B cell (primary cell): ENCODE results near the gene RNF215. TPM values are rescaled to one million over a fixed set of nuclear protein-coding genes. Genes with fewer than 3 reads are reported as not detected.
A peak's percentile ranks its signal among the peaks of the same experiment; 100 is the strongest.

Experiments
- ATAC-seq: fragments of 200-7000 bp; cut with Tn5 transposase; one replicate; pipeline ENCODE4 v1.10.0; 2021; ENCODE audit warnings: low read depth, mild to moderate bottlenecking, moderate number of reproducible peaks, moderate library complexity
- CTCF ChIA-PET: fragments of 350-600 bp; sonication (Branson Sonifier 250); formaldehyde crosslinking; loops from one replicate; lab custom pipeline; 2021; ENCODE audit warnings: antibody characterized with exemption, inconsistent platforms; lab: Charles Lee
- POLR2A ChIA-PET: fragments of 350-600 bp; sonication (Branson Sonifier 250); formaldehyde crosslinking; loops from one replicate; lab custom pipeline; 2021; ENCODE audit warnings: antibody characterized with exemption; lab: Charles Lee
- DNase-seq: peaks from one replicate; pipeline ENCODE4 v3.0.0; 2013
- H2AFZ ChIP-seq: 2 replicates; pipeline ENCODE4 v1.6.1; 2012; ENCODE audit warnings: mild to moderate bottlenecking, low read depth, low read length; ENCODE audit not compliant: insufficient read depth, poor library complexity, severe bottlenecking
- H3K27ac ChIP-seq, 2 donors: 1 replicate in 1 of 2; 2 replicates in 1 of 2; pipeline ENCODE4 v1.5.1; 2012 to 2013; ENCODE audit warnings: low read length in 2 of 2, mild to moderate bottlenecking in 2 of 2, moderate library complexity in 1 of 2
- H3K27me3 ChIP-seq, 4 experiments: fragments of 200-600 bp in 1 of 4; sonication (generic) in 1 of 4; replicated peaks in 1 of 4; 1 replicate in 2 of 4; 2 replicates in 2 of 4; pipeline versions ENCODE4 v1.6.1 to v1.7.0; 2013 to 2016; ENCODE audit warnings: low read length in 3 of 4, mild to moderate bottlenecking in 2 of 4, mixed read lengths in 1 of 4, moderate library complexity in 1 of 4; ENCODE audit not compliant: insufficient read depth in 4 of 4, control insufficient read depth in 3 of 4; ENCODE audit errors: control extremely low read depth in 1 of 4
- H3K36me3 ChIP-seq, 2 experiments: replicated peaks in 1 of 2; 1 replicate in 1 of 2; 2 replicates in 1 of 2; pipeline versions ENCODE4 v1.6.1 to v1.7.1; 2013; ENCODE audit warnings: low read length in 1 of 2; ENCODE audit not compliant: insufficient read depth in 2 of 2, control insufficient read depth in 1 of 2; ENCODE audit errors: control extremely low read depth in 1 of 2, extremely low read depth in 1 of 2
- H3K4me1 ChIP-seq, 2 donors: fragments of 200-600 bp in 1 of 2; sonication (generic) in 1 of 2; 1 replicate in 1 of 2; 2 replicates in 1 of 2; pipeline versions ENCODE4 v1.5.1 to v1.6.1; 2013 to 2017; ENCODE audit warnings: low read length in 2 of 2; ENCODE audit not compliant: control insufficient read depth in 2 of 2, insufficient read depth in 2 of 2
- H3K4me2 ChIP-seq: replicated peaks from 2 replicates; pipeline ENCODE3; 2012; ENCODE audit warnings: mild to moderate bottlenecking, low read depth, low read length; ENCODE audit not compliant: poor library complexity, severe bottlenecking
- H3K4me3 ChIP-seq, 5 experiments: fragments of 200-600 bp in 1 of 5; sonication (generic) in 1 of 5; 1 replicate in 3 of 5; 2 replicates in 2 of 5; pipeline versions ENCODE4 v1.5.1 to v1.7.0; 2011 to 2016; ENCODE audit warnings: low read length in 4 of 5, mild to moderate bottlenecking in 4 of 5, low read depth in 2 of 5, control low read depth in 1 of 5, moderate library complexity in 1 of 5; ENCODE audit not compliant: insufficient read depth in 1 of 5; ENCODE audit errors: control extremely low read depth in 1 of 5, extremely low read depth in 1 of 5
- H3K79me2 ChIP-seq: fragments of 200-600 bp; sonication (generic); one replicate; pipeline ENCODE4 v1.6.0; 2016; ENCODE audit warnings: low read length; ENCODE audit not compliant: control insufficient read depth, insufficient read depth
- H3K9ac ChIP-seq: fragments of 200-600 bp; sonication (generic); 2 replicates; pipeline ENCODE4 v1.6.1; 2017; ENCODE audit warnings: mild to moderate bottlenecking, low read length, moderate library complexity
- H3K9me3 ChIP-seq, 3 donors: one replicate each; pipeline versions ENCODE4 v1.6.1 to v1.7.1; 2013; ENCODE audit warnings: low read length in 2 of 3; ENCODE audit not compliant: control insufficient read depth in 2 of 3, insufficient read depth in 1 of 3; ENCODE audit errors: control extremely low read depth in 1 of 3
- H4K20me1 ChIP-seq: 2 replicates; pipeline ENCODE4 v1.6.0; 2012; ENCODE audit warnings: mild to moderate bottlenecking, low read length; ENCODE audit not compliant: insufficient read depth, control insufficient read depth, poor library complexity, severe bottlenecking
- H3K27ac Mint-ChIP-seq: one replicate; pipeline ENCODE4 v1.8.0; 2021; ENCODE audit warnings: mixed read lengths
- H3K27me3 Mint-ChIP-seq: one replicate; pipeline ENCODE4 v1.8.0; 2021; ENCODE audit warnings: mixed read lengths
- H3K4me1 Mint-ChIP-seq: one replicate; pipeline ENCODE4 v1.8.0; 2021; ENCODE audit warnings: mixed read lengths
- H3K4me3 Mint-ChIP-seq: one replicate; pipeline ENCODE4 v1.8.0; 2021; ENCODE audit warnings: mixed read lengths
- H3K9me3 Mint-ChIP-seq: one replicate; pipeline ENCODE4 v1.8.0; 2022; ENCODE audit warnings: mixed read lengths; ENCODE audit not compliant: insufficient read depth
- CTCF ChIP-seq: fragments of 200-600 bp; IDR thresholded peaks from one replicate; pipeline ENCODE4 v1.8.0; 2022; ENCODE audit warnings: antibody characterized with exemption, mild to moderate bottlenecking
- EZH2 ChIP-seq: IDR thresholded peaks from 2 replicates; pipeline ENCODE4 v1.6.1; 2012; ENCODE audit warnings: borderline replicate concordance, low read depth, mild to moderate bottlenecking, moderate library complexity, low read length; ENCODE audit not compliant: insufficient read depth, poor library complexity, severe bottlenecking
- whole genome bisulfite sequencing: methylation state at CpG from one replicate; pipeline ENCODE4 v1.1.5; 2013; ENCODE audit warnings: missing lambda C conversion rate; ENCODE audit not compliant: insufficient coverage; 5-methylcytosine and 5-hydroxymethylcytosine counted together
- intact Hi-C: fragments of 100-400 bp; cut with micrococcal nuclease; formaldehyde crosslinking; loops from one replicate; pipeline ENCODE4 v1.10.0; 2022
- polyA plus RNA-seq: library from polyadenylated mRNA; depleted of rRNA; stranded (reverse); fragments of >200 nt; gene quantifications from 2 replicates; pipeline ENCODE4 v1.2.3, GENCODE V29; 2012
- total RNA-seq, 2 donors: library from RNA; stranded (reverse); fragments of 120-200 nt in 1 of 2; gene quantifications; 1 replicate in 1 of 2; 2 replicates in 1 of 2; pipeline versions ENCODE4 v1.2.3 to v1.2.4, GENCODE V29; 2013 to 2022

The RNF215 gene
- total and polyA plus RNA-seq, 2 donors (not counting 1 experiment from before 2014, with no cell fraction given), result 8.8 to 18.6 TPM

- H3K4me3 ChIP-seq, result no peak overlapping the region
- ChIA-PET POLR2A (no interaction called here), CTCF (interaction anchor here (1.2 kb wide), 2 partner anchors 13 to 74 kb away, joined by 3 read pairs; no protein-coding TSS in a partner anchor)
- WGBS, result 73% methylated on average over 9 of the region's 10 CpGs
- H3K9me3 ChIP-seq, result no peaks in the 10 kb centered on the region
- no peak overlapping the region for H3K9ac ChIP-seq
- no peak for DNase-seq
- H3K4me3 Mint-ChIP-seq, result no peak overlapping the region
- no peaks in the 10 kb centered on the region for H3K36me3 ChIP-seq
- H3K27me3 ChIP-seq, result no peaks in the 10 kb centered on the region
- intact Hi-C loops, result no loop called here
- no peak overlapping the region for H2AFZ ChIP-seq
- peaks cover 13% of the 10 kb centered on the region for H3K79me2 ChIP-seq
- H3K27ac Mint-ChIP-seq, result no peak overlapping the region
- peaks cover 6% of the 10 kb centered on the region for H3K4me1 Mint-ChIP-seq
- H3K27ac ChIP-seq, result no peak overlapping the region
- no peak for TF ChIP-seq CTCF
- no peaks in the 10 kb centered on the region for H3K27me3 Mint-ChIP-seq
- H4K20me1 ChIP-seq, result peaks cover 10% of the 10 kb centered on the region
- no peak overlapping the region for H3K4me2 ChIP-seq
- peaks cover 3 to 7% of the 10 kb centered on the region in 2 donors for H3K4me1 ChIP-seq
- ATAC-seq, result no peak
- no peaks in the 10 kb centered on the region for H3K9me3 Mint-ChIP-seq
These were observed 25.1 kb downstream of the RNF215 start for GRCh38 chr22:30361916-30362650.

- Mint-ChIP-seq H3K4me3 (peak overlapping the region; percentile 91), H3K27ac (no peak overlapping the region), H3K27me3 (no peaks in the 10 kb centered on the region), H3K9me3 (no peaks in the 10 kb centered on the region), H3K4me1 (peaks cover 35% of the 10 kb centered on the region)
- Histone ChIP-seq H2AFZ (no peak overlapping the region), H3K27me3 (no peaks in the 10 kb centered on the region), H3K27ac (no peak overlapping the region), H3K4me1 (peaks cover 24 to 35% of the 10 kb centered on the region in 2 donors), H3K9me3 (no peaks in the 10 kb centered on the region), H3K9ac (no peak overlapping the region), H3K4me2 (no peak overlapping the region), H3K79me2 (peaks cover 47% of the 10 kb centered on the region), H3K36me3 (peaks cover 0 to 4% of the 10 kb centered on the region in 2 experiments), H3K4me3 (no peak overlapping the region), H4K20me1 (peaks cover 37% of the 10 kb centered on the region)
- ATAC-seq, result no peak
- POLR2A ChIA-PET, result interaction anchor here (3.0 kb wide), 1 partner anchor 70 kb away, joined by 27 read pairs; the partner anchor contains the start of gene CASTOR1
- CTCF ChIA-PET, result interaction anchor here (0.6 to 12.3 kb wide), 4 partner anchors 29 to 585 kb away, joined by 3 to 169 read pairs (median 4); partner anchors contain the start of genes CASTOR1, RNF215 and TBC1D10A
- intact Hi-C loops, result no loop called here
- DNase-seq, result no peak
- TF ChIP-seq CTCF, result no peak
- no peak for TF ChIP-seq EZH2
- WGBS, result 95% methylated on average over 5 of the region's 6 CpGs
These were observed 28.7 kb downstream of the RNF215 start for GRCh38 chr22:30358541-30358940.
